GM03348 (cell line): ENCODE data around the gene TIMM44.
A peak's percentile ranks its signal among the peaks of the same experiment; 100 is the strongest.
"Not testable (repeated sequence)": the region's sequence is repeated elsewhere in the genome, so short reads cannot be mapped to it uniquely, and the experiment has no call there.

Experiments used
- DNase-seq: peaks from one replicate; pipeline ENCODE4 v3.0.0; 2012; ENCODE audit warnings: low spot score

The TIMM44 gene

DNA sequence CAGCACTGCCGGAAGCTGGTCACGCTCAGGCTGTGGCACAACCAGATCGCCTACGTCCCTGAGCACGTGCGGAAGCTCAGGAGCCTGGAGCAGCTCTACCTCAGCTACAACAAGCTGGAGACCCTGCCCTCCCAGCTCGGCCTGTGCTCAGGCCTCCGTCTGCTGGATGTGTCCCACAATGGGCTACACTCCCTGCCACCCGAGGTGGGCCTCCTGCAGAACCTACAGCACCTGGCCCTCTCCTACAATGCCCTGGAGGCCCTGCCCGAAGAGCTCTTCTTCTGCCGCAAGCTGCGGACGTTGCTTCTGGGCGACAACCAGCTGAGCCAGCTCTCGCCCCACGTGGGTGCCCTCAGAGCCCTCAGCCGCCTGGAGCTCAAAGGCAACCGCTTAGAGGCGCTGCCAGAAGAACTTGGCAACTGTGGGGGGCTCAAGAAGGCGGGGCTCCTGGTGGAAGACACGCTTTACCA is 43.0 kb downstream of the TIMM44 start:
- no peak for DNase-seq

DNA sequence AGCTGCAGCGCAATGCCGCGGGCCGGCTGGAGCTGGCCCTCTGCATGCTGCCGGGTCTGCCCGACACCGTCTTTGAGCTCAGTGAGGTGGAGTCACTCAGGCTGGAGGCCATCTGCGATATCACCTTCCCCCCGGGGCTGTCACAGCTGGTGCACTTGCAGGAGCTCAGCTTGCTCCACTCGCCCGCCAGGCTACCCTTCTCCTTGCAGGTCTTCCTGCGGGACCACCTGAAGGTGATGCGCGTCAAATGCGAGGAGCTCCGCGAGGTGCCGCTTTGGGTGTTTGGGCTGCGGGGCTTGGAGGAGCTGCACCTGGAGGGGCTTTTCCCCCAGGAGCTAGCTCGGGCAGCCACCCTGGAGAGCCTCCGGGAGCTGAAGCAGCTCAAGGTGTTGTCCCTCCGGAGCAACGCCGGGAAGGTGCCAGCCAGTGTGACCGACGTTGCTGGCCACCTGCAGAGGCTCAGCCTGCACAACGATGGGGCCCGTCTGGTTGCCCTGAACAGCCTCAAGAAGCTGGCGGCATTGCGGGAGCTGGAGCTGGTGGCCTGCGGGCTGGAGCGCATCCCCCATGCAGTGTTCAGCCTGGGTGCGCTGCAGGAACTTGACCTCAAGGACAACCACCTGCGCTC is 43.6 kb downstream of the TIMM44 start:
- DNase-seq = no peak

DNA sequence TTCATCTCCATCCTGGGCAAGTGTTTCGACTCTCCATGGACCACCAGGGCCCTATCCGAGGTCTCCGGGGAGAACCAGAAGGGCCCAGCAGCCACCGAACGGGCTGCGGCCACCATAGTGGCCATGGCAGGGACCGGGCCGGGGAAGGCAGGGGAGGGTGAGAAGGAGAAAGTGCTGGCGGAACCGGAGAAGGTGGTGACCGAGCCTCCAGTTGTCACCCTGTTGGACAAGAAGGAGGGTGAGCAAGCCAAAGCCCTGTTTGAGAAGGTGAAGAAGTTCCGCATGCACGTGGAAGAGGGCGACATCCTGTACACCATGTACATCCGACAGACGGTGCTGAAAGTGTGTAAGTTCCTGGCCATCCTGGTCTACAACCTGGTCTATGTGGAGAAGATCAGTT is 44.5 kb downstream of the TIMM44 start:
- DNase-seq = no peak

DNA sequence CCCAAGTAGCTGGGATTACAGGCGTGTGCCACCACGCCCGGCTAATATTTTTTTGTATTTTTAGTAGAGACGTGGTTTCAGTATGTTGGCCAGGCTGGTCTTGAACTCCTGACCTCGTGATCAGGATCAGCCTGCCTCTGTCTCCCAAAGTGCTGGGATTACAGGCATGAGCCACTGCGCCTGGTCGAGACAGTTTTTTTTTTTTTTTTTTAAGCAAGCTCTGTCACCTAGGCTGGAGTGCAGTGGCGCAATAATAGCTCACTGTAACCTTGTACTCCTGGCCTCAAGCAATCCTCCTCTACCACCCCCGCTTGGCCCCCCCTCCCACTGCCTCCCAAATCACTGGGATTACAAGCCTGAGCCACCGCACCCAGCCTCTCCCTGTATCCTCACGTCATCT is 46.2 kb downstream of the TIMM44 start:
- DNase-seq = no peak

DNA sequence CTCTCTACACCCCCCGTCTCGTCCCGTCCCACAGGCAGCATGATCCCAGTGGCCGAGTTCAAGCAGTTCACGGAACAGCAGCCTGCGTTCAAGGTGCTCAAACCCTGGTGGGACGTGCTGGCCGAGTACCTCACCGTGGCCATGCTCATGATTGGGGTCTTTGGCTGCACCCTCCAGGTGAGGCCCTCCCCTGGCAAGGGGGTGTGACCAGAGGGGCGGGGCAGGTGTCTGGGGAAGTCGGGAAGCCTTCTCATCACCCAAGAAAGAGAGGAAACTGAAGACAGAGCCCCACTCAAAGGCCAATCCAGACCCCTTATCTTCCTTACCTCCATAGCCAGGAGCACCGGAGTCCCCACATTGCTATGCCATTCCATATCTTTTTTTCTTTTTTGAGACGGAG is 47.9 kb downstream of the TIMM44 start:
- no peak for DNase-seq

DNA sequence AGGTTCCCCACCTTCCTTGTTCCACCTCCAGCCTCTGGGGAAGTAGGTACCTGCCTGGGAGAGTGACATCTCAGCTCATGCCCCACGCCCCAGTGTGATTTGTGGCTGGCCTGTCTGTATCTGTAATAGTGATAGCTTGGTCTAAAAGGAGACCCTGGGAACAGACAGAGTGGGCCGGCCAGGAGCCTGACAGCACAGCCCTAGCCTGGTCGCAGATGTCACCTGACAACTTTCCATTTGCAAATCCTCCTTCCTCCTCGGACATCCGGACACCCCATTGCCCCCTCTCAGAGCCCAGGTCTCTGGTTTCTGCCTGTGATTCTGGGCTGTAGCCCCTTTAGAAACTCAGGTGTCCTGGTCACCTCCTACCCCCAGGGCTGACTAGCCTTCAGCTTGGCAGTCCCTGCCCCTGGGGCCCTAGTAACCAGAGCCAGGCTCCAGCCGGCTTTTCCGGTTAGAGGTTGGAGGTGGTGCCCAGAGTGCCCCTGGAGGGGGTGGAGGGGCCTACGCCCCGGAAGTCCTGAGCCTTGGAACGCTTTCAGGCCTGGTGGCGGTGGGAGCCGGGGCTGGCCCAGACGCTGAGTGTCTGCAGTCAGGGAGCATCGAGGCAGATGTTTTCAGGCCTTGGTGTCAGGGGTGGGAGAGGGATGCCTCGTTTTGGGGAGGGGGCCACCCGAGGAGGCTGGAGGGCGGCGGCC is 48.7 kb downstream of the TIMM44 start:
- no peak for DNase-seq

DNA sequence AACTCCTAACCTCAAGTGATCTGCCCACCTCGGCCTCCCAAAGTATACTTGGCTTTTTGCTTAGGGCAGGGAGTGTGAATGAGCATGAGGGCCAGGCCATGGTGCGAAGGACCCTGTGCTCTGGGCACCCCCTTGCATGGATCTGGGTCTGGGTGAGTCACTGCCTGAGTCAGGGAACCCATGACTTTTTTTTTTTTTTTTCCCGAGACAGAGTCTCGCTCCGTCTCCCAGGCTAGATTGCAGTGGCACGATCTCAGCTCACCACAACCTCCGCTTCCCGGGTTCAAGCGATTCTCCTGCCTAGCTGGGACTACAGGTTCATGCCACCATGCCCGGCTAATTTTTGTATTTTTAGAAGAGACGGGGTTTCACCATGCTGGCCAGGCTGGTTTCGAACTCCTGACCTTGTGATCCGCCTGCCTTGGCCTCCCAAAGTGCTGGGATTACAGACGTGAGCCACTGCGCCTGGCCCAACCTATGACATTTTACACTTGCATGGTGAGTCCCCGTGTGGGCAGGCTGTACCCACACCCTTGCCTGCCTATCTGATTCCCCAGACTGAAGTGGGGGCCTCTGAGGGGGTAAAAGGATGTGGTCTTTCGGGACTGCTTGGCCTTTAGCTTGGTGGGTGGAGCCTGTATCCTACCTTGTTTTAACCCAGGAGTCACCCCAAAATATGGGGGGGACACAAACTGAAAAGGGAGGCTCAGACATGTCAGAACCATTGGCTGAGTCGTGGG is 49.9 kb downstream of the TIMM44 start:
- not testable (repeated sequence) for DNase-seq

DNA sequence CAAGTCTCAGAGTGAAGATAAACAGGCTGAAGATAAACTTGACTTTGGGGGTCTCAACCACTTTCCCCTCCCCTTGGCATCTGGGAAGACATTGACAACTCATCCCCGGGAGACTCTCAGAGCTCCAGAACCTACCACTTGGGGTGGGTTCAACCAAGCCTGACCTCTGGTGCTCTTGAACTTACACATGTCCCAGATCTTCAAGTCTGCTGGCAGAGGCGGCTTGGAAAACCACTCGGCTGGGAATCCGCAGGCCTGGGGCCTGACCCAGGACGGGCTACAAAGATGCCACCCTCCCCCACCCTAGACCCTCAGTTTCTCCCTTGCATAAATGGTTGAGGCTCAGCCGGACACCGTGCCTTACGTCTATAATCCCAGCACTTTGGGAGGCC is 54.6 kb downstream of the TIMM44 start:
- DNase-seq = no peak

DNA sequence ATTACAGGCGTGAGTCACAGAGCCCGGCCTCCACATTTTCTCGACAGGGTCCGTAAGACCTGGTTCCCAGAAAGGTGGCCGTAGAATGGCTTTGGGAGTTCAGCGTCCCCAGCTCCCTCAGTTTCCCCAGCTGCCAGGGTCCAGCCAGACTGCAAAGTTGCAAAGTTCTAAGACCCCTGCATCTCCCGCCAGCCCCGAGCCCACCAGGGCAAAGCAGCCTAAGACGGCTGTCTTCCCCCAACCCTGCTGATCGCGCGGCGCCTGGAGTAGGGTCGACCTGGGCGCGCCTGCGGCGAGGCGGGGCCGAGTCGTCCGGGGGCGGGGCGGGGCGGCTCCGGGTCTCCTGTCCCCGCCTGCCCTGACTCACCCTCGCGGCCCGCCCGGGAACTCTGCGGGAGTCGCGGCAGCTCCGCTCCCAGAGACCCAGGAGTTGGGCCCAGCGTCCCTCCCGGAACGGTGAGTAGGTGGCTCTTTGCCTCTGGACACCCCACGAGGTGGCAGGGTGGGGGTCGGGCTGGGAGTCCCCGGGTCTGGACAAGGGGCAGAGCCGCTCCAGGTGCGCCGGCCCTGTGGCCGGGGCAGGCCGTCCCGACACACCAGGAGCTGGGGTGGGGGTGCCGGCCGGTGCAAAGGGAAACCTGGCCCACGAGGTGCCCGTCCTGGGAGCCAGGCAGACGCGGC is 55.2 kb downstream of the TIMM44 start, which contains the start of gene LRRC8E:
LRRC8E (plus strand) TSS at position 366 of the 681 bp plus-strand sequence. CDS start 7,094 bp downstream, outside the sequence.
- peak; percentile 82 for DNase-seq

DNA sequence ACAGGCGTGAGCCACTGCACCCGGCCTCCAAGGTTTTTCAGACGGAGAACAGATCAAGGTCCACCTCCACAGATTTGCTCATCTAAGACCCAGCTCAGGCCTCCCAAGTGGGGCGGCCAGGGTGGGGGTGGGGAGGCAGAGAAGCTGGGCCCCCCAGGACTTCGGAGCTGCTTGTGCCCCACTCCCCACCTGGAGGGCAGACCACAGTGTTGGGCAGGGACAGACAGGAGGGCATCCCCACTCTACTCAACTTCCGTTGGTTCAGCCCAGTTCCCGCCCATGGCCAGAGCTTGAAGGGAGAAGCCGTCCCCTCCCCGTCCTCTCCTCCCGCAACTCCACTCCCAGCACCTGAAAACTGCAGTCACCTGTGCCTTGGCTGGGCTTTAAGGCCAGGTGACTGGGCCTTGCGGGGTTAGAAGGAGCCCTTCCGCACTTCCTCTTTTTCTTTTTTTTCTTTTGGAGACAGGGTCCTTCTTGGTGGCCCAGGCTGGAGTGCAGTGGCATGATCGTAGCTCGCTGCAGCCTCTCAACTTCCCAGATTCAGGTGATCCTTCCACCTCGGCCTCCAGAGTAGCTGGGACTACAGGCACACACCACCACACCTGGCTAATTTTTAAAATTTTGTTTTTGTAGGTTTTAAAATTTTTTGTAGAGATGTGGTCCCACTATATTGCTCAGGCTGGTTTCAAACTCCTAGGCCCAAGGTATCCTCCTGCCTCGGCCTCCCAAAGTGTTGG is 55.9 kb downstream of the TIMM44 start:
- no peak for DNase-seq

DNA sequence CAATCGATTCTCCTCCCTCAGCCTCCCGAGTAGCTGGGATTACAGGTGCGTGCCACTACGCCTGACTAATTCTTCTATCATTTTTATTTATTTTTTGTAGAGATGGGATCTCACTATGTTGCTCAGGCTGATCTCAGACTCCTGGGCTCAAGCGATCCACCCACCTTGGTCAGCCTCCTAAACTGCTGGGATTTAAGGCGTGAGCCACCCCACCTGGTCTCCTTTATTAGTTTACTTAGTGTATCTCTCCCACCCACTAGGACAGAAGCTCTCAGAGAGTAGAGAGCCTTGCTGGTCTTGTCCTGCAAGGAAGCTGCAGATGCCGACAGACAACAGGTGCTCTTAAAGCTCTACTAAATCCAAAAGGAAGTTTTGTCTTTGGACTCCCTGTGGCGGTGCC is 57.6 kb downstream of the TIMM44 start:
- DNase-seq = no peak

DNA sequence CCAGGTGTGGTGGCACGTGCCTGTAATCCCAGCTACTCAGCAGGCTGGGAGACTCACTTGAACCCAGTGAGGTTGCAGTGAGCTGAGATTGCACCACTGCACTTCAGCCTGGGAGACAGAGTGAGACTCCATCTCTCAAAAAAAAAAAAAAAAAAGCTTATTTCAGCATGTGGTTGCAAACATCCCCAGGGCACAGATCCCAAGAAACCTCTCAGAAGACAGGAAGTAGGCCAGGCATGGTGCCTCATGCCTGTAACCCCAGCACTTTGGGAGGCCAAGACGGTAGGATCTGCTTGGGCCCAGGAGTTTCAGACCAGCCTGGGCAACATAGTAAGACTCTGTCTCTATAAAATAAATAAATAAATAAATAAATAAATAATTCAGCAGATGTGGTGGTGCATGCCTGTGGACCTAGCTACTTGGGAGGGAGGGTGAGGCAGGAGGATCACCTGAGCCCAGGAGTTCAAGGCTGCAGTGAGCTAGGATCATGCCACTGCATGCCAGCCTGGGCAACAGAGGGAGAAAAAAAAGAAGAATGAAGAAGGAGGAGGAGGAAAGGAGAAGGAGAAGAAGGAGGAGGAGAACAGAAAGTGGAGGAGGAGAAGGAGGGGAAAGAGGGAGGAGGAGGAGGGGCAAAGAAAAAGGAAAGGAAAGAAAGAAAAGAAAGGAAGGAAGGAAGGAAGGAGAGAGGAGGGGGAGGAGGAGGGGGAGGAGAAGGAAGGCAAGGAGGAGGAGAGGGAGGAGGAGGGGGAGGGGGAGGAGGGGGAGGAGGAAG is 59.5 kb downstream of the TIMM44 start:
- DNase-seq = no peak

DNA sequence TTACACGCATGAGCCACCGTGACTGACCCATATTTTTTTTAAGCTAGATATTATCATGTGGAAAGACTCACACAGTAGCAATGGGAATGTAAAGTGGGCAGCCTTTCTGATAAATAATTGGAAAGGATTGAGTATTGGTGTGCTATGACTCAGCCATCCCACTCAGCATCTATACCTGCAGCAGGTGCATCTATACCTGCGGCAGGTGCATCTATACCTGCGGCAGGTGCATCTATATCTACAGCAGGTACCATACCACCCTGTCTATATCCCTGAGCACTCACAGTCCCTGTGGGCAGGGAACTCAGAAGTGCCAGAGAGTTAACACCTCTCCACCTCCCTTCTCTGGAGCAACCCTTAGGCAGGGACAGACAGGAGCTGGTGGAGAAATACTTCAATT is 60.4 kb downstream of the TIMM44 start:
- no peak for DNase-seq

DNA sequence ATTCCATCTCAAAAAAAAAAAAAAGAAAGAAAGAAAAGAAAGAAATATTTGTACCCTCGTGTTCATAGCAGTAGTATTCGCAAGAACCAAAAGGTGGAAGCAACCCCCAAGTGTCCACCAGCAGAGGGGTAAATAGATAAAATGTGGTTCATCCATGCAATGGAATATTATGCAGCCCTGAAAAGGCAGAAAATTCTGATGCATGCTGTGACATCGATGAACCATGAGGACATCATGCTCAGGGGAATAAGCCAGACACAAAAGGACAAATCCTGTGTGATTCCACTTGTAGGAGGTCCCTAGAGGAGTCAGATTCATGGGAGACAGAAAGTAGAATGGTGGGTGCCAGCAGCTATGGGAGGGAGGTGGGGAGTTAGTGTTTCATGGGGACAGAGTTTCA is 61.6 kb downstream of the TIMM44 start:
- no peak for DNase-seq

DNA sequence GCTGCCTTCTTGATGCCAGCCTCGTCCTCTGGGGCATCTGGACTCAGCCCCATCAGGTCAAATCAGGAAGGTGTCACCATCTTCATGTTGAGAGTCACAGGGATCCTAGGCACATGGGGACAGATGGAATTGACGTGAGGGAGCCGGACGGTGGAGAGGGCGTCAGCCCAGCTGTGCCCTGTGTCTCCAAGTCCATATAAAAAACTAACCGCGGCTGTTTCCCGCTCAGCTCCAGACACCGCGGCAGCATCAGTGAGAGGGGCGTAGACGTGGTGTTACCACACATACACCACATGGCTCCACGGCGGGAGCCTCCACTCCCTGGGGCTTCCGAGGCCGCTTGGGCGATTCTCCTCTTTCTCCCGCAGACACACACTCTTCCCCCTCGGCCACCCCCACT is 63.6 kb downstream of the TIMM44 start:
- no peak for DNase-seq

DNA sequence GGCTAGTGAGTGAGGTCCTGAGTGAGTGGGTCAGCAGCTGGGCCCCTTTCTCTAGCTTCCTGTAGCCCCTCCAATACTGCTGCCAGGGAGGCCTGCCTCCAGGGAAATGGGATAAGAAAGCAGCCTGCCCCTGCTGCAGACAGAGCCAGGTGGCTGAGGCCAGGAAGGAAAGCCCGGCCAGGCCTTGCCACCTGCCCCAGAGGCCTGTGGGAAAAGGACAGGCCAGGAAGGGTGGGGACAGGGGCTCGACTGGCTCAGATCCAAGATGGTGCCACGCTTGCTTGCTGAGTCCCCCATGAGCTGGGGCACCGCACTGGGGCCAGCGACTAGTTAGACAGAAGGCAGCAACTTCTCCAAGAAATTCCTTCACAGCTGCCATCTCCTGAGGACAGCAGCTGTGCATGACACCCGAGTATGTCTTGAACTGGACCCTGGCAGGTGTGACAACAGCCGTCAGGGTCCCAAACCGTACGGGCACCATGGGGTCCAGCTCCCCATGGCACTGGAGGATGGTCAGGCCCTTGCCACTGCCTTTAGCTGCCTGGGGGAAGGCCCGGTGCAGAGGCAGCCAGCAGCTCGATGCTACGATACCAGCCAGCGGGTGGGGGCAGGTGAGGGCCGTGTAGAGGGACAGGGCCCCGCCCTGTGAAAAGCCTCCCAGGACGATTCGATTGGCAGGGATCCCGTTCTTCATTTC is 64.2 kb downstream of the TIMM44 start:
- no peak for DNase-seq

DNA sequence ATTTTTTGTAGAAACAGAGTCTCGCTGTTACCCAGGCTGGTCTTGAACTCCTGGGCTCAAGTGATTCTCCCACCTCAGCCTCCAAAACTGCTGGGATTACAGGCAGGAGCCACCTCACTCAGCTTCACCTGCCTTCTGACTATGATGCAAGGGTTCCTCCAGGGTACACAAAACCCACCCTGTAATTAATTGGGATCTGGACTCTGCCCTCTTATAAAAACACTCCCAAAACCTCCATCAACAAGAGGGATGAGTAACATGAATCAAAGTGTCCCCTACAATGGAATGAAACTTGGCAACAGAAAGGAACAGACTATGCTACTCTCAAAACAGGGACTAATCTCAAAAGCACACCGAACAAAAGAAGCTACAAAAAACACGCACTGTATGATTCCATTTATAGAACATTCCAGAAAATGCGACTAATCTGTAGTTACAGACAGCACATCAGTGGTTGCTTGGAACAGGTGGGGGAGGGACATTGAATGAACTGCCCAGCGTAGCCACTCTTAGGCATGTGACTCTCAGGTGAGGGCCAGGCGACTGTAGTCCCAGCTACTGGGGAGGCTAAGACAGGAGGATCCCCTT is 66.1 kb downstream of the TIMM44 start:
- no peak for DNase-seq
